Measurements from ENCODE around the gene DIRAS3. TPM values are rescaled to one million over a fixed set of nuclear protein-coding genes. Genes with fewer than 3 reads are reported as not detected.

DIRAS3 gene
- total RNA-seq, 1 experiment from 2014 or later, result 1.9 TPM

GRCh38 chr1:68078647-68079046 lies 28.2 kb upstream of the DIRAS3 start:
- RAD21 ChIA-PET (ENCODE audit: low non-redundant PET in 1 of 2, low total read pairs in 2 of 2, uncharacterized antibody in 2 of 2, unreplicated experiment in 2 of 2), result no interaction called here

DNA sequence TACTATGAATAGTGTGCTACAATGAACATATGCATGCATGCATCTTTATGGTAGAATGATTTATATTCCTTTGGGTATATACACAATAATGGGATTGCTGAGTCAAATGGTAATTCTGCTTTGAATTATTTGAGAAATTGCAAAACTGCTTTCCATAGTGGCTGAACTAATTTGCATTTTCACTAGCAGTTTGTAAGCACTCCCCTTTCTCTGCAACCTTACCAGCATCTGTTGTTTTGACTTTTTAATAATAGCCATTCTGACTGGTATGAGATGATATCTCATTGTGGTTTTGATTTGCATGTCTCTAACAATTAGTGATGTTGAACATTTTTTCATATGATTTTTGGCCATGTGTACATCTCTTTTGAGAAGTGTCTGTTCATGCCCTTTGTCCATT lies 24.0 kb upstream of the DIRAS3 start:
- BruUV-seq (replicated peaks), result no TSS peak
- ChIA-PET CTCF (no interaction called here), RAD21 (ENCODE audit: low non-redundant PET in 1 of 2, low total read pairs in 2 of 2, uncharacterized antibody in 2 of 2, unreplicated experiment in 2 of 2) (no interaction called here), POLR2A (no interaction called here)
- TF ChIP-seq CEBPB (IDR thresholded peaks at IDR 0.05; ENCODE audit: low read depth), result no peak
- no peak for TF ChIP-seq SIN3A (IDR thresholded peaks at IDR 0.05; ENCODE audit: low read depth)
- TF ChIP-seq POLR2AphosphoS5 (IDR thresholded peaks at IDR 0.05; ENCODE audit: low read depth, low read length), result no peak
- no peak for TF ChIP-seq SP1 (IDR thresholded peaks at IDR 0.05; ENCODE audit: low read depth)
- TF ChIP-seq RAD21 (IDR thresholded peaks at IDR 0.05; ENCODE audit: low read depth), result no peak
- TF ChIP-seq ELF1 (IDR thresholded peaks at IDR 0.05; ENCODE audit: borderline replicate concordance, low read depth), result no peak
- TF ChIP-seq EGR1 (IDR thresholded peaks at IDR 0.05; ENCODE audit: low read depth), result no peak
- TF ChIP-seq, protein P1, sequence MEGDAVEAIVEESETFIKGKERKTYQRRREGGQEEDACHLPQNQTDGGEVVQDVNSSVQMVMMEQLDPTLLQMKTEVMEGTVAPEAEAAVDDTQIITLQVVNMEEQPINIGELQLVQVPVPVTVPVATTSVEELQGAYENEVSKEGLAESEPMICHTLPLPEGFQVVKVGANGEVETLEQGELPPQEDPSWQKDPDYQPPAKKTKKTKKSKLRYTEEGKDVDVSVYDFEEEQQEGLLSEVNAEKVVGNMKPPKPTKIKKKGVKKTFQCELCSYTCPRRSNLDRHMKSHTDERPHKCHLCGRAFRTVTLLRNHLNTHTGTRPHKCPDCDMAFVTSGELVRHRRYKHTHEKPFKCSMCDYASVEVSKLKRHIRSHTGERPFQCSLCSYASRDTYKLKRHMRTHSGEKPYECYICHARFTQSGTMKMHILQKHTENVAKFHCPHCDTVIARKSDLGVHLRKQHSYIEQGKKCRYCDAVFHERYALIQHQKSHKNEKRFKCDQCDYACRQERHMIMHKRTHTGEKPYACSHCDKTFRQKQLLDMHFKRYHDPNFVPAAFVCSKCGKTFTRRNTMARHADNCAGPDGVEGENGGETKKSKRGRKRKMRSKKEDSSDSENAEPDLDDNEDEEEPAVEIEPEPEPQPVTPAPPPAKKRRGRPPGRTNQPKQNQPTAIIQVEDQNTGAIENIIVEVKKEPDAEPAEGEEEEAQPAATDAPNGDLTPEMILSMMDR (IDR thresholded peaks at IDR 0.05 in 2 of 3, conservative IDR thresholded peaks at IDR 0.05 in 1 of 3; ENCODE audit: borderline replicate concordance in 1 of 3, insufficient read depth in 1 of 3, low read depth in 2 of 3, low read length in 2 of 3), result no peak
- no peak for TF ChIP-seq ZNF274 (IDR thresholded peaks at IDR 0.05; ENCODE audit: low read depth, low read length)
- TF ChIP-seq TCF7L2 (IDR thresholded peaks at IDR 0.05; ENCODE audit: borderline replicate concordance, extremely low read depth, insufficient read depth, insufficient read length), result no peak
- TF ChIP-seq CBX3 (IDR thresholded peaks at IDR 0.05; ENCODE audit: low read depth), result no peak
- Histone ChIP-seq H3K9me2 (ENCODE audit: insufficient read depth) (no peaks in the 10 kb centered on the region; the same call in 1 of the 2 replicates), H4K20me1 (ENCODE audit: insufficient read depth) (no peaks in the 10 kb centered on the region), H3K27ac (ENCODE audit: low read depth, low read length) (no peak overlapping the region), H3K4me3 (replicated peaks in 1 of 2; ENCODE audit: low read depth in 1 of 2, low read length in 2 of 2) (no peak overlapping the region), H2AFZ (ENCODE audit: low read depth, low read length, poor library complexity, severe bottlenecking) (no peak overlapping the region), H3K4me2 (ENCODE audit: low read length) (no peak overlapping the region), H3K9ac (ENCODE audit: low read length) (no peak overlapping the region), H3K36me3 (ENCODE audit: control insufficient read depth in 1 of 2, insufficient read depth in 2 of 2, low read length in 2 of 2) (no peaks in the 10 kb centered on the region), H3K4me1 (ENCODE audit: control insufficient read depth in 1 of 2, insufficient read depth in 2 of 2, low read length in 2 of 2) (no peaks in the 10 kb centered on the region), H3K79me2 (ENCODE audit: insufficient read depth, low read length) (no peaks in the 10 kb centered on the region), H3K9me3 (ENCODE audit: control insufficient read depth in 1 of 2, insufficient read depth in 1 of 2, low read depth in 1 of 2, low read length in 2 of 2) (no peaks in the 10 kb centered on the region), H3K27me3 (ENCODE audit: insufficient read depth, low read length) (no peaks in the 10 kb centered on the region)
- ATAC-seq (no peak), DNase-seq (ENCODE audit: low read depth, low spot score) (no peak)
- intact Hi-C loops (cut with micrococcal nuclease), result no loop called here

More at GRCh38 chr1:68078647-68079046, 28.2 kb upstream of the DIRAS3 start:
- POLR2A ChIA-PET, result no interaction called here
- Histone ChIP-seq H3K9me2 (ENCODE audit: insufficient read depth) (no peaks in the 10 kb centered on the region; the same call in 1 of the 2 replicates), H3K4me3 (replicated peaks in 1 of 2; ENCODE audit: low read depth in 1 of 2, low read length in 2 of 2) (no peak overlapping the region), H3K27me3 (ENCODE audit: insufficient read depth, low read length) (no peaks in the 10 kb centered on the region), H3K27ac (ENCODE audit: low read depth, low read length) (no peak overlapping the region), H3K79me2 (ENCODE audit: insufficient read depth, low read length) (no peaks in the 10 kb centered on the region), H3K4me2 (ENCODE audit: low read length) (no peak overlapping the region), H3K9me3 (ENCODE audit: control insufficient read depth in 1 of 2, insufficient read depth in 1 of 2, low read depth in 1 of 2, low read length in 2 of 2) (no peaks in the 10 kb centered on the region), H3K36me3 (ENCODE audit: control insufficient read depth in 1 of 2, insufficient read depth in 2 of 2, low read length in 2 of 2) (no peaks in the 10 kb centered on the region), H3K9ac (ENCODE audit: low read length) (no peak overlapping the region), H3K4me1 (ENCODE audit: control insufficient read depth in 1 of 2, insufficient read depth in 2 of 2, low read length in 2 of 2) (no peaks in the 10 kb centered on the region), H2AFZ (ENCODE audit: low read depth, low read length, poor library complexity, severe bottlenecking) (no peak overlapping the region), H4K20me1 (ENCODE audit: insufficient read depth) (no peaks in the 10 kb centered on the region)
- no TSS peak for BruUV-seq (replicated peaks)
- ATAC-seq (no peak), DNase-seq (ENCODE audit: low read depth, low spot score) (no peak)
- intact Hi-C loops (cut with micrococcal nuclease), result no loop called here
- TF ChIP-seq YY1 (IDR thresholded peaks at IDR 0.05; ENCODE audit: extremely low read depth, insufficient replicate concordance, low read depth, low read length) (no peak), MAX (IDR thresholded peaks at IDR 0.05) (no peak), TCF7L2 (IDR thresholded peaks at IDR 0.05; ENCODE audit: borderline replicate concordance, extremely low read depth, insufficient read depth, insufficient read length) (no peak), ATF3 (IDR thresholded peaks at IDR 0.05) (no peak), POLR2AphosphoS5 (IDR thresholded peaks at IDR 0.05; ENCODE audit: low read depth, low read length) (no peak)
- CTCF ChIA-PET, result no interaction called here
